Measurements from ENCODE around the gene CDC42BPB.
A peak's percentile ranks its signal among the peaks of the same experiment; 100 is the strongest.

Gene CDC42BPB

GRCh38 chr14:103074729-103075367 lies 17.5 kb upstream of the CDC42BPB start (continued):
- TF ChIP-seq CTCF (tag by site-specific recombination; IDR thresholded peaks at IDR 0.05) = no peak
- no peak for TF ChIP-seq PRDM4 (tag by site-specific recombination; IDR thresholded peaks at IDR 0.05)
- no peak for TF ChIP-seq ZNF664 (tag by site-specific recombination; IDR thresholded peaks at IDR 0.05)
- TF ChIP-seq ZNF157 (tag by site-specific recombination; IDR thresholded peaks at IDR 0.05) = no peak
- TF ChIP-seq ZNF433 (tag by site-specific recombination; IDR thresholded peaks at IDR 0.05; ENCODE audit: low read depth) = no peak
- no peak for TF ChIP-seq ZNF701 (tag by site-specific recombination; IDR thresholded peaks at IDR 0.05)
- TF ChIP-seq KLF17 (tag by site-specific recombination; IDR thresholded peaks at IDR 0.05) = peak; percentile 48; the same call in 1 of the 2 replicates
- no peak for TF ChIP-seq ZSCAN23 (tag by site-specific recombination; IDR thresholded peaks at IDR 0.05)
- no peak for TF ChIP-seq SALL2 (tag by site-specific recombination; IDR thresholded peaks at IDR 0.05; ENCODE audit: borderline replicate concordance)
- TF ChIP-seq WT1 (tag by site-specific recombination; IDR thresholded peaks at IDR 0.05) = no peak
- TF ChIP-seq ZNF184 (tag by site-specific recombination; IDR thresholded peaks at IDR 0.05) = no peak
- no peak for TF ChIP-seq ZNF585B (tag by site-specific recombination; IDR thresholded peaks at IDR 0.05)
- TF ChIP-seq ZFHX2 (tag by site-specific recombination; conservative IDR thresholded peaks at IDR 0.05) = peak; percentile 79
- no peak for TF ChIP-seq BCL11B (tag by site-specific recombination; IDR thresholded peaks at IDR 0.05; ENCODE audit: low read depth)
- TF ChIP-seq ZNF114 (tag by site-specific recombination; IDR thresholded peaks at IDR 0.05) = no peak
- TF ChIP-seq SP2 (tag by site-specific recombination; IDR thresholded peaks at IDR 0.05) = peak; percentile 71

GRCh38 chr14:103073876-103074728 lies 16.8 kb upstream of the CDC42BPB start:
- ChIA-PET CTCF (interaction anchor here (0.8 to 4.4 kb wide), 13 partner anchors 15 to 380 kb away, joined by 3 to 37 read pairs (median 4); partner anchors contain the start of gene CDC42BPB), POLR2A (interaction anchor here (1.8 kb wide), 1 partner anchor 260 kb away, joined by 4 read pairs; the partner anchor contains the start of gene EIF5)
- H3K27ac ChIP-seq (ENCODE audit: extremely low read depth, low read depth, low read length) = no peak overlapping the region
- TF ChIP-seq ZNF701 (tag by site-specific recombination; IDR thresholded peaks at IDR 0.05) = no peak
- peak; percentile 73 for TF ChIP-seq KLF1 (tag by site-specific recombination; IDR thresholded peaks at IDR 0.05)
- peak; percentile 26; the same call in 1 of the 2 replicates for TF ChIP-seq YY2 (tag by site-specific recombination; IDR thresholded peaks at IDR 0.05)
- peak; percentile 48 for TF ChIP-seq SCRT2 (tag by site-specific recombination; IDR thresholded peaks at IDR 0.05)
- peak; percentile 34; the same call in 1 of the 2 replicates for TF ChIP-seq ZFHX2 (tag by site-specific recombination; conservative IDR thresholded peaks at IDR 0.05)
- peak; percentile 52 for TF ChIP-seq ZIC2 (tag by site-specific recombination; IDR thresholded peaks at IDR 0.05)
- H3K4me3 ChIP-seq (ENCODE audit: low read depth, low read length) = no peak overlapping the region
- H3K36me3 ChIP-seq (ENCODE audit: control insufficient read depth in 2 of 2, insufficient read depth in 1 of 2, low read length in 2 of 2) = no peaks in the 10 kb centered on the region
- 0 out of 2 replicates have a peak, but pooled peaks cover 3% of the 10 kb centered on the region for H3K4me1 ChIP-seq (ENCODE audit: control insufficient read depth, insufficient read depth, low read length)
- H3K9me3 ChIP-seq (ENCODE audit: control insufficient read depth, insufficient read depth, low read depth, low read length) = no peaks in the 10 kb centered on the region
